Stomach (tissue), 9 donors: Measurements from ENCODE around the gene DCN. TPM values are rescaled to one million over a fixed set of nuclear protein-coding genes. Genes with fewer than 3 reads are reported as not detected.
A peak's percentile ranks its signal among the peaks of the same experiment; 100 is the strongest.

ENCODE experiments used
- DNase-seq, 2 donors: peaks; one replicate each; pipeline versions ENCODE4 v3.0.0 to v3.0.0-alpha.2; 2013 to 2019
- H3K27ac ChIP-seq, 5 donors: fragments of 200-600 bp in 4 of 5; sonication (generic) in 4 of 5; one replicate each; pipeline ENCODE4 v1.5.1; 2013 to 2019; ENCODE audit warnings: mild to moderate bottlenecking in 1 of 5, moderate library complexity in 1 of 5
- H3K27me3 ChIP-seq, 3 donors: fragments of 200-600 bp; sonication (generic); one replicate each; pipeline ENCODE4 v1.5.1; 2017 to 2019; ENCODE audit warnings: mixed run types in 1 of 3
- H3K36me3 ChIP-seq, 4 donors: fragments of 200-600 bp; sonication (generic); 1 replicate in 3 of 4; 2 replicates in 1 of 4; pipeline ENCODE4 v1.5.1; 2016 to 2019
- H3K4me1 ChIP-seq, 4 donors: fragments of 200-600 bp; sonication (generic); one replicate each; pipeline ENCODE4 v1.5.1; 2016 to 2019
- H3K4me3 ChIP-seq, 4 donors: fragments of 200-600 bp; sonication (generic) in 3 of 4; one replicate each; pipeline ENCODE4 v1.5.1; 2016 to 2019; ENCODE audit warnings: mild to moderate bottlenecking in 1 of 4
- H3K9me3 ChIP-seq, 4 donors: fragments of 200-600 bp; sonication (generic); one replicate each; pipeline ENCODE4 v1.5.1; 2016 to 2019
- EP300 ChIP-seq: sonication (generic); formaldehyde crosslinking; IDR thresholded peaks from one replicate; pipeline ENCODE4 v1.6.1; 2017; ENCODE audit warnings: antibody characterized with exemption
- POLR2A ChIP-seq, 4 donors: fragments of 450-650 bp; IDR thresholded peaks; one replicate each; pipeline ENCODE4 v1.6.1; 2016; ENCODE audit warnings: antibody characterized with exemption in 4 of 4, control low read depth in 2 of 4, mild to moderate bottlenecking in 1 of 4, moderate library complexity in 1 of 4
- POLR2AphosphoS5 ChIP-seq, 3 donors: sonication (generic); formaldehyde crosslinking; IDR thresholded peaks; one replicate each; pipeline ENCODE4 v1.6.1; 2016; ENCODE audit warnings: antibody characterized with exemption in 3 of 3
- WGBS, 5 donors: extraction: QIAGEN DNeasy Blood & Tissue Kit in 3 of 5; methylation state at CpG; one replicate each; pipeline versions ENCODE4 v1.1.5 to v1.1.7; 2013 to 2018; 5-methylcytosine and 5-hydroxymethylcytosine counted together
- intact Hi-C: fragments of 100-400 bp; cut with DNase I; formaldehyde crosslinking; loops from one replicate; pipeline ENCODE4 v1.15.1; 2023; ENCODE audit warnings: low total_unique reads
- polyA plus RNA-seq, 3 donors: library from polyadenylated mRNA; stranded (reverse); fragments of 200-250 nt; gene quantifications; one replicate each; pipeline ENCODE4 v1.2.3, GENCODE V29; 2013
- total RNA-seq, 5 donors: library from RNA; depleted of rRNA; stranded (reverse); fragments of >200 nt; gene quantifications; one replicate each; pipeline versions ENCODE4 v1.1.0 to v1.2.3, GENCODE V29; 2014 to 2016
- TF ChIP-seq, protein P1 (sequence below), 7 experiments: fragments of 450-650 bp in 4 of 7; fragments of 200-600 bp in 3 of 7; sonication (generic) in 3 of 7; IDR thresholded peaks; one replicate each; pipeline ENCODE4 v1.5.1; 2016 to 2019; ENCODE audit warnings: antibody characterized with exemption in 7 of 7, control low read depth in 2 of 7, mild to moderate bottlenecking in 1 of 7
- donor health status: healthy with polysubstance abuse.
- donor health status: Bipolar disorder and iron deficiency.
- donor health status: healthy.

The DCN gene
- total and polyA plus RNA-seq, 8 donors = 145 to 1,044 (median 342) TPM

GRCh38 chr12:91110311-91110924 is 72.2 kb downstream of the DCN start:
- TF ChIP-seq EP300 (no peak), POLR2A (IDR thresholded peaks at IDR 0.05) (no peak), POLR2AphosphoS5 (IDR thresholded peaks at IDR 0.05) (no peak)
- TF ChIP-seq, protein P1, sequence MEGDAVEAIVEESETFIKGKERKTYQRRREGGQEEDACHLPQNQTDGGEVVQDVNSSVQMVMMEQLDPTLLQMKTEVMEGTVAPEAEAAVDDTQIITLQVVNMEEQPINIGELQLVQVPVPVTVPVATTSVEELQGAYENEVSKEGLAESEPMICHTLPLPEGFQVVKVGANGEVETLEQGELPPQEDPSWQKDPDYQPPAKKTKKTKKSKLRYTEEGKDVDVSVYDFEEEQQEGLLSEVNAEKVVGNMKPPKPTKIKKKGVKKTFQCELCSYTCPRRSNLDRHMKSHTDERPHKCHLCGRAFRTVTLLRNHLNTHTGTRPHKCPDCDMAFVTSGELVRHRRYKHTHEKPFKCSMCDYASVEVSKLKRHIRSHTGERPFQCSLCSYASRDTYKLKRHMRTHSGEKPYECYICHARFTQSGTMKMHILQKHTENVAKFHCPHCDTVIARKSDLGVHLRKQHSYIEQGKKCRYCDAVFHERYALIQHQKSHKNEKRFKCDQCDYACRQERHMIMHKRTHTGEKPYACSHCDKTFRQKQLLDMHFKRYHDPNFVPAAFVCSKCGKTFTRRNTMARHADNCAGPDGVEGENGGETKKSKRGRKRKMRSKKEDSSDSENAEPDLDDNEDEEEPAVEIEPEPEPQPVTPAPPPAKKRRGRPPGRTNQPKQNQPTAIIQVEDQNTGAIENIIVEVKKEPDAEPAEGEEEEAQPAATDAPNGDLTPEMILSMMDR (IDR thresholded peaks at IDR 0.05) = no peak
- DNase-seq = no peak
- Histone ChIP-seq H3K27ac (peak overlapping the region in 2 of 5 donors; percentile 2 to 60), H3K27me3 (no peaks in the 10 kb centered on the region), H3K4me3 (peak overlapping the region in 1 of 4 donors; percentile 7), H3K9me3 (no peaks in the 10 kb centered on the region), H3K36me3 (no peaks in the 10 kb centered on the region), H3K4me1 (peaks cover 0 to 8% (median 3%) of the 10 kb centered on the region in 4 donors)
- 52 to 69% (median 63%) methylated on average over 5 of the region's 5 CpGs for WGBS, 5 donors
- intact Hi-C loops = no loop called here

- H3K27me3 ChIP-seq = no peaks in the 10 kb centered on the region
- intact Hi-C loops = no loop called here
- no peaks in the 10 kb centered on the region for H3K36me3 ChIP-seq
- H3K27ac ChIP-seq = peak overlapping the region in 3 of 5 donors; percentile 2 to 19 (median 6)
- no peaks in the 10 kb centered on the region for H3K9me3 ChIP-seq
- peaks cover 0 to 8% (median 3%) of the 10 kb centered on the region in 4 donors for H3K4me1 ChIP-seq
- 75 to 88% (median 83%) methylated on average over 2 of the region's 2 CpGs for WGBS, 5 donors
- no peak for DNase-seq
- no peak overlapping the region for H3K4me3 ChIP-seq
- no peak for TF ChIP-seq POLR2AphosphoS5 (IDR thresholded peaks at IDR 0.05)
- TF ChIP-seq POLR2A (IDR thresholded peaks at IDR 0.05) = no peak
- no peak for TF ChIP-seq EP300
- TF ChIP-seq, protein P1 (IDR thresholded peaks at IDR 0.05) = no peak
Observed at GRCh38 chr12:91109581-91110310, 72.9 kb downstream of the DCN start.

DNA sequence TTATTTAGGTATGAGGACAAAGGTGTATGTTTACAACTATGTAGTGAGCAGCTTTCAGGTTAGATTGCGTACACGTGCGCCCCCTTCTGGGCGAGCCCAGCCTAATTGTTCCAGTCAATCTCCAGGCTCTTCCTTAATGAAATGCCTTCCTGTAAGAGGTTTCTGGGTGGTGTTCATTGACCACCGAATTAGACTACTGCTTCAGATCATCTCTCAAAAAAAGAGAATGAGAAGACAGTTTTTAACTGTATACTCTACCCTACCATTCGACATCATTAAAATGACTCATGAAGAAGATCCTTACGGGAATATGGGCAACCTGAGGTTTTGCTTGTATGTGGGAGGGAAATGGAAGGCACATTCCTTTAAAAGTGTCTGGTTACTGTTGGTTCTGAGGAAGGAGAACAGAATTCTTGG is 73.5 kb downstream of the DCN start:
- peak; percentile 78 to 87 for DNase-seq
- H3K4me1 ChIP-seq = peaks cover 0 to 8% (median 3%) of the 10 kb centered on the region in 4 donors
- 18 to 30% (median 23%) methylated on average over 7 of the region's 7 CpGs for WGBS, 5 donors
- intact Hi-C loops = no loop called here
- TF ChIP-seq POLR2AphosphoS5 (IDR thresholded peaks at IDR 0.05) = no peak
- TF ChIP-seq, protein P1 (IDR thresholded peaks at IDR 0.05) = peak in 5 of 7 experiments; percentile 25 to 67 (median 45)
- H3K4me3 ChIP-seq = no peak overlapping the region
- no peaks in the 10 kb centered on the region for H3K27me3 ChIP-seq
- H3K36me3 ChIP-seq = no peaks in the 10 kb centered on the region
- no peaks in the 10 kb centered on the region for H3K9me3 ChIP-seq
- peak overlapping the region in 2 of 5 donors; percentile 2 to 19 for H3K27ac ChIP-seq

DNA sequence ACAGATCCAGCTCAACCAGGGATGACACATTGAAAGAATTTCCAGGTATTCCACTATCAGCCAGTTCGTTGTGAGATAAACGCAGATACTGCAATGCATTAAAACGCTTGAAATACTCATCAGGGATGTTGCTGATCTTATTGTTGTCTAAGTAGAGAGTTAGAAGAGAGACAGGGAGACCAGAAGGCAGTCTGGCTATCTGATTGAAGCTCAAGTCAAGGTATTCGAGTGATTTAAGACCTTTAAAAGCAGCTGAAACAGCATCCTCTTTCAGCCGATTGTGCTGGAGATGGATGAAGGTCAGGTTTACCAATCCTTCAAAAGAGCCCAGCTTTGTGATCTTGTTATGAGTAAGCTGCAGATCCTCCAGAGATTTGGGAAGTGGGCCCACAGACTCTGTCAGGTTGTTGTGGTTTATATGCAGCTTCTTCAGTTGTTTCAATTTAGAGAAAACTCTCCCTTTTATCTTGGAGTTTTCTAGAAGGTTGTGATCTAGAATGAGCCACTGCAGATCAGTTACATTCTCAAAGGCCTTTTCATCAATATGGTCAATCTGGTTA is 74.3 kb downstream of the DCN start:
- DNase-seq = no peak
- no peaks in the 10 kb centered on the region for H3K9me3 ChIP-seq
- intact Hi-C loops = no loop called here
- H3K27me3 ChIP-seq = no peaks in the 10 kb centered on the region
- TF ChIP-seq, protein P1 (IDR thresholded peaks at IDR 0.05) = no peak
- TF ChIP-seq POLR2AphosphoS5 (IDR thresholded peaks at IDR 0.05) (no peak), EP300 (no peak), POLR2A (IDR thresholded peaks at IDR 0.05) (no peak)
- peak overlapping the region in 1 of 5 donors; percentile 14 for H3K27ac ChIP-seq
- peaks cover 0 to 8% (median 3%) of the 10 kb centered on the region in 4 donors for H3K4me1 ChIP-seq
- H3K36me3 ChIP-seq = no peaks in the 10 kb centered on the region
- H3K4me3 ChIP-seq = no peak overlapping the region
- 88 to 90% (median 89%) methylated on average over 5 of the region's 5 CpGs for WGBS, 5 donors
